ENCODE results near the gene HBG1. TPM values are rescaled to one million over a fixed set of nuclear protein-coding genes. Genes with fewer than 3 reads are reported as not detected.
"Not testable (repeated sequence)": the region's sequence is repeated elsewhere in the genome, so short reads cannot be mapped to it uniquely, and the experiment has no call there.

Gene HBG1
- polyA plus RNA-seq, 1 donor (not counting 4 experiments of a cell fraction or from before 2014, with no cell fraction given): 0.30 TPM

GRCh38 chr11:5297721-5298323 lies 48.2 kb upstream of the HBG1 start:
- Histone ChIP-seq H3K27me3 (ENCODE audit: control insufficient read depth, extremely low read depth, insufficient read depth, low read length) (no peaks in the 10 kb centered on the region), H3K4me3 (ENCODE audit: control insufficient read depth in 2 of 3, extremely low read depth in 1 of 3, insufficient read depth in 2 of 3, low read depth in 1 of 3, low read length in 3 of 3) (no peak overlapping the region), H3K79me2 (ENCODE audit: control insufficient read depth, insufficient read depth, low read length) (no peaks in the 10 kb centered on the region), H3K4me1 (ENCODE audit: control insufficient read depth, extremely low read depth, insufficient read depth, low read length) (no peaks in the 10 kb centered on the region), H4K20me1 (ENCODE audit: control insufficient read depth, extremely low read depth, insufficient read depth, low read length) (no peaks in the 10 kb centered on the region), H3K9me1 (ENCODE audit: control insufficient read depth, extremely low read depth, insufficient read depth, low read length) (no peaks in the 10 kb centered on the region), H3K27ac (ENCODE audit: control insufficient read depth, insufficient read depth, low read length) (no peak overlapping the region), H3K9ac (ENCODE audit: control insufficient read depth, extremely low read depth, insufficient read depth, low read length) (no peak overlapping the region), H3K36me3 (ENCODE audit: control insufficient read depth in 2 of 2, extremely low read depth in 1 of 2, insufficient read depth in 2 of 2, low read length in 2 of 2) (no peaks in the 10 kb centered on the region), H3K9me3 (ENCODE audit: control insufficient read depth, low read depth, low read length) (no peaks in the 10 kb centered on the region), H3K4me2 (ENCODE audit: control insufficient read depth, extremely low read depth, insufficient read depth, low read depth, low read length) (no peak overlapping the region), H2AFZ (ENCODE audit: control insufficient read depth, low read length) (no peak overlapping the region)
- TF ChIP-seq EZH2 (IDR thresholded peaks at IDR 0.05; ENCODE audit: low read length) (no peak), CTCF (optimal IDR thresholded peaks at IDR 0.05 in 1 of 3, IDR thresholded peaks at IDR 0.05 in 1 of 3, conservative IDR thresholded peaks at IDR 0.05 in 1 of 3; ENCODE audit: extremely low read depth in 1 of 3, insufficient read depth in 2 of 3, low read length in 3 of 3) (no peak)
- dilution Hi-C loops (cut with MboI; ENCODE audit: extremely low pct_ligation_motif_present, low sequenced_read_pairs): no loop called here
- no peak for FAIRE-seq
- DNase-seq (ENCODE audit: low read depth, low spot score): no peak

- H3K4me2 ChIP-seq (ENCODE audit: control insufficient read depth, extremely low read depth, insufficient read depth, low read depth, low read length); H3K27me3 ChIP-seq (ENCODE audit: control insufficient read depth, extremely low read depth, insufficient read depth, low read length); H2AFZ ChIP-seq (ENCODE audit: control insufficient read depth, low read length); H3K36me3 ChIP-seq (ENCODE audit: control insufficient read depth in 2 of 2, extremely low read depth in 1 of 2, insufficient read depth in 2 of 2, low read length in 2 of 2); FAIRE-seq; H3K9ac ChIP-seq (ENCODE audit: control insufficient read depth, extremely low read depth, insufficient read depth, low read length); H3K9me1 ChIP-seq (ENCODE audit: control insufficient read depth, extremely low read depth, insufficient read depth, low read length); dilution Hi-C loops (cut with MboI; ENCODE audit: extremely low pct_ligation_motif_present, low sequenced_read_pairs); H3K9me3 ChIP-seq (ENCODE audit: control insufficient read depth, low read depth, low read length); H4K20me1 ChIP-seq (ENCODE audit: control insufficient read depth, extremely low read depth, insufficient read depth, low read length); H3K79me2 ChIP-seq (ENCODE audit: control insufficient read depth, insufficient read depth, low read length); H3K4me3 ChIP-seq (ENCODE audit: control insufficient read depth in 2 of 3, extremely low read depth in 1 of 3, insufficient read depth in 2 of 3, low read depth in 1 of 3, low read length in 3 of 3); H3K4me1 ChIP-seq (ENCODE audit: control insufficient read depth, extremely low read depth, insufficient read depth, low read length); DNase-seq (ENCODE audit: low read depth, low spot score); H3K27ac ChIP-seq (ENCODE audit: control insufficient read depth, insufficient read depth, low read length): not testable (repeated sequence)
These were observed 44.8 kb upstream of the HBG1 start for GRCh38 chr11:5294342-5294995.
